SK-N-SH treated with all-trans-retinoic acid at 6 μM for 48 hours (cell line): ENCODE data around the gene CTNNBL1.

Experiments
- ATAC-seq: fragments of 200-7000 bp; cut with Tn5 transposase; 3 replicates; pipeline ENCODE4 v1.9.1; 2020; ENCODE audit warnings: mild to moderate bottlenecking, moderate library complexity
- ARNTL ChIP-seq: fragments of 450-650 bp; formaldehyde crosslinking; IDR thresholded peaks from 2 replicates; pipeline ENCODE4 v1.5.0; 2020; ENCODE audit warnings: low read depth, mild to moderate bottlenecking, moderate library complexity, borderline replicate concordance
- BACH2 ChIP-seq: fragments of 250-450 bp; sonication (Bioruptor Pico); IDR thresholded peaks from 2 replicates; pipeline ENCODE4 v1.9.0; 2021; ENCODE audit warnings: mild to moderate bottlenecking, borderline replicate concordance
- CREB5 ChIP-seq: fragments of 250-450 bp; sonication (Bioruptor Pico); IDR thresholded peaks from 2 replicates; pipeline ENCODE4 v1.5.1; 2020; ENCODE audit warnings: low read depth, mild to moderate bottlenecking, moderate library complexity
- CSDC2 ChIP-seq: fragments of 250-450 bp; sonication (Bioruptor Pico); IDR thresholded peaks from 2 replicates; pipeline ENCODE4 v1.5.0; 2020; ENCODE audit warnings: mild to moderate bottlenecking, moderate library complexity
- CSRNP3 ChIP-seq: fragments of 250-450 bp; sonication (Bioruptor Pico); IDR thresholded peaks from 2 replicates; pipeline ENCODE4 v1.5.1; 2021; ENCODE audit warnings: mild to moderate bottlenecking, moderate library complexity
- ESRRG ChIP-seq: fragments of 250-450 bp; sonication (Bioruptor Pico); IDR thresholded peaks from 2 replicates; pipeline ENCODE4 v1.6.1; 2021; ENCODE audit warnings: mild to moderate bottlenecking
- GLIS3 ChIP-seq: fragments of 250-450 bp; sonication (Bioruptor Pico); IDR thresholded peaks from 2 replicates; pipeline ENCODE4 v1.5.0; 2020; ENCODE audit warnings: mild to moderate bottlenecking, moderate library complexity
- ISL1 ChIP-seq: fragments of 250-450 bp; sonication (Bioruptor Pico); IDR thresholded peaks from 2 replicates; pipeline ENCODE4 v2.1.2; 2022; ENCODE audit warnings: mild to moderate bottlenecking, moderate library complexity
- OSR1 ChIP-seq: fragments of 250-450 bp; sonication (Bioruptor Pico); IDR thresholded peaks from 2 replicates; pipeline ENCODE4 v1.8.0; 2022; ENCODE audit warnings: moderate library complexity, mild to moderate bottlenecking, inconsistent platforms
- PATZ1 ChIP-seq: fragments of 250-450 bp; sonication (Bioruptor Pico); IDR thresholded peaks from 2 replicates; pipeline ENCODE4 v1.8.0; 2020; ENCODE audit warnings: mild to moderate bottlenecking, moderate library complexity, borderline replicate concordance
- POU6F1 ChIP-seq: fragments of 250-450 bp; sonication (Bioruptor Pico); IDR thresholded peaks from 2 replicates; pipeline ENCODE4 v1.8.0; 2021; ENCODE audit warnings: low read depth, mild to moderate bottlenecking, moderate library complexity, borderline replicate concordance
- PPARA ChIP-seq: fragments of 250-450 bp; sonication (Bioruptor Pico); IDR thresholded peaks from 2 replicates; pipeline ENCODE4 v1.5.0; 2020; ENCODE audit warnings: mild to moderate bottlenecking, borderline replicate concordance
- RARB ChIP-seq: fragments of 250-450 bp; sonication (Bioruptor Pico); IDR thresholded peaks from 2 replicates; pipeline ENCODE4 v1.8.0; 2021; ENCODE audit warnings: mild to moderate bottlenecking, moderate library complexity
- SNAI2 ChIP-seq: fragments of 250-450 bp; sonication (Bioruptor Pico); IDR thresholded peaks from 2 replicates; pipeline ENCODE4 v1.5.0; 2020; ENCODE audit warnings: mild to moderate bottlenecking, moderate library complexity
- TCF4 ChIP-seq: fragments of 250-450 bp; sonication (Bioruptor Pico); IDR thresholded peaks from 2 replicates; pipeline ENCODE4 v1.8.0; 2021; ENCODE audit warnings: mild to moderate bottlenecking, moderate library complexity, borderline replicate concordance
- TOX ChIP-seq: fragments of 250-450 bp; sonication (Bioruptor Pico); IDR thresholded peaks from 2 replicates; pipeline ENCODE4 v1.8.0; 2021; ENCODE audit warnings: mild to moderate bottlenecking, moderate library complexity, borderline replicate concordance
- TSHZ2 ChIP-seq: fragments of 250-450 bp; sonication (Bioruptor Pico); IDR thresholded peaks from 2 replicates; pipeline ENCODE4 v1.5.0; 2020; ENCODE audit warnings: mild to moderate bottlenecking, moderate library complexity
- ZC3H10 ChIP-seq: fragments of 250-450 bp; sonication (Bioruptor Pico); IDR thresholded peaks from 2 replicates; pipeline ENCODE4 v1.5.1; 2021; ENCODE audit warnings: mild to moderate bottlenecking, moderate library complexity
- ZFP3 ChIP-seq: fragments of 250-450 bp; sonication (Bioruptor Pico); IDR thresholded peaks from 2 replicates; pipeline ENCODE4 v1.5.0; 2020; ENCODE audit warnings: mild to moderate bottlenecking, moderate library complexity
- ZFP30 ChIP-seq: fragments of 450-650 bp; formaldehyde crosslinking; IDR thresholded peaks from 2 replicates; pipeline ENCODE4 v1.5.0; 2022; ENCODE audit warnings: mild to moderate bottlenecking, moderate library complexity
- ZNF565 ChIP-seq: fragments of 450-650 bp; formaldehyde crosslinking; conservative IDR thresholded peaks from 2 replicates; pipeline ENCODE4 v1.5.0; 2020; ENCODE audit warnings: low read depth, mild to moderate bottlenecking, moderate library complexity
- ZNF70 ChIP-seq: fragments of 450-650 bp; formaldehyde crosslinking; IDR thresholded peaks from 2 replicates; pipeline ENCODE4 v1.5.0; 2020; ENCODE audit warnings: mild to moderate bottlenecking, moderate library complexity

CTNNBL1 gene

GRCh38 chr20:37796733-37797132 is 102.9 kb downstream of the CTNNBL1 start:
- ATAC-seq: no peak
- TF ChIP-seq TOX (CRISPR knock-in tag) (no peak), CREB5 (no peak), RARB (CRISPR knock-in tag) (no peak), CSDC2 (CRISPR knock-in tag) (no peak), ZFP30 (CRISPR knock-in tag) (no peak), TCF4 (no peak), OSR1 (CRISPR knock-in tag) (no peak)

GRCh38 chr20:37797669-37798175 is 103.9 kb downstream of the CTNNBL1 start:
- ATAC-seq: no peak
- no peak for TF ChIP-seq TOX (CRISPR knock-in tag)
- TF ChIP-seq OSR1 (CRISPR knock-in tag): no peak
- TF ChIP-seq ZNF70: no peak
- TF ChIP-seq ZFP30 (CRISPR knock-in tag): no peak
- no peak for TF ChIP-seq ARNTL (CRISPR knock-in tag)
- TF ChIP-seq ZFP3: no peak
- TF ChIP-seq SNAI2 (CRISPR knock-in tag): no peak
- no peak for TF ChIP-seq POU6F1 (CRISPR knock-in tag)
- no peak for TF ChIP-seq CSRNP3
- no peak for TF ChIP-seq BACH2
- no peak for TF ChIP-seq ISL1 (CRISPR knock-in tag)
- no peak for TF ChIP-seq CSDC2 (CRISPR knock-in tag)
- no peak for TF ChIP-seq ESRRG (CRISPR knock-in tag)
- TF ChIP-seq GLIS3: no peak
- TF ChIP-seq, all 23 proteins: peak for 0

- ATAC-seq: no peak
- TF ChIP-seq TOX (CRISPR knock-in tag) (no peak), ZFP3 (no peak), TCF4 (no peak), PPARA (CRISPR knock-in tag) (no peak), ZC3H10 (no peak), TSHZ2 (CRISPR knock-in tag) (no peak), ZNF565 (CRISPR knock-in tag) (no peak), ISL1 (CRISPR knock-in tag) (no peak), CREB5 (no peak), POU6F1 (CRISPR knock-in tag) (no peak), BACH2 (no peak), RARB (CRISPR knock-in tag) (no peak), GLIS3 (no peak), ZFP30 (CRISPR knock-in tag) (no peak), CSRNP3 (no peak), PATZ1 (no peak), ESRRG (CRISPR knock-in tag) (no peak), ARNTL (CRISPR knock-in tag) (no peak)
Measured at GRCh38 chr20:37798312-37798711, 104.5 kb downstream of the CTNNBL1 start.
